ENCODE measurements around the gene ARHGEF28. TPM values are rescaled to one million over a fixed set of nuclear protein-coding genes. Genes with fewer than 3 reads are reported as not detected.

The ARHGEF28 gene
- total RNA-seq, 2 experiments from 2014 or later = not detected

GRCh38 chr5:73776405-73776804 is 150.4 kb downstream of the ARHGEF28 start:
- Mint-ChIP-seq H3K27ac (no peak overlapping the region), H3K36me3 (ENCODE audit: low read depth) (no peaks in the 10 kb centered on the region), H3K27me3 (peaks cover 2% of the 10 kb centered on the region), H3K4me3 (no peak overlapping the region), H3K9me3 (no peaks in the 10 kb centered on the region), H3K4me1 (no peaks in the 10 kb centered on the region)
- POLR2A ChIA-PET = no interaction called here
- CTCF ChIA-PET = no interaction called here
- no peak for DNase-seq

GRCh38 chr5:73777192-73777591 is 151.2 kb downstream of the ARHGEF28 start:
- no peak overlapping the region for H3K4me3 Mint-ChIP-seq
- H3K36me3 Mint-ChIP-seq (ENCODE audit: low read depth) = no peaks in the 10 kb centered on the region
- no peaks in the 10 kb centered on the region for H3K4me1 Mint-ChIP-seq
- no peaks in the 10 kb centered on the region for H3K9me3 Mint-ChIP-seq
- H3K27me3 Mint-ChIP-seq = peaks cover 2% of the 10 kb centered on the region
- CTCF ChIA-PET = no interaction called here
- H3K27ac Mint-ChIP-seq = no peak overlapping the region
- POLR2A ChIA-PET = no interaction called here
- DNase-seq = no peak

- DNase-seq = no peak
- ChIA-PET CTCF (no interaction called here), POLR2A (no interaction called here)
- H3K27ac Mint-ChIP-seq = no peak overlapping the region
- H3K4me1 Mint-ChIP-seq = no peaks in the 10 kb centered on the region
- peaks cover 9% of the 10 kb centered on the region for H3K27me3 Mint-ChIP-seq
- H3K4me3 Mint-ChIP-seq = no peak overlapping the region
- no peaks in the 10 kb centered on the region for H3K9me3 Mint-ChIP-seq
- no peaks in the 10 kb centered on the region for H3K36me3 Mint-ChIP-seq (ENCODE audit: low read depth)
These were observed 154.5 kb downstream of the ARHGEF28 start for GRCh38 chr5:73780302-73781080.

GRCh38 chr5:73781107-73781768 is 155.2 kb downstream of the ARHGEF28 start:
- ChIA-PET POLR2A (no interaction called here), CTCF (no interaction called here)
- no peak for DNase-seq
- no peak overlapping the region for H3K4me3 Mint-ChIP-seq
- H3K9me3 Mint-ChIP-seq = no peaks in the 10 kb centered on the region
- no peak overlapping the region for H3K27ac Mint-ChIP-seq
- H3K4me1 Mint-ChIP-seq = no peaks in the 10 kb centered on the region
- no peaks in the 10 kb centered on the region for H3K36me3 Mint-ChIP-seq (ENCODE audit: low read depth)
- peaks cover 9% of the 10 kb centered on the region for H3K27me3 Mint-ChIP-seq

- Mint-ChIP-seq H3K36me3 (ENCODE audit: low read depth) (no peaks in the 10 kb centered on the region), H3K4me3 (no peak overlapping the region), H3K9me3 (no peaks in the 10 kb centered on the region), H3K4me1 (no peaks in the 10 kb centered on the region), H3K27me3 (peaks cover 20% of the 10 kb centered on the region), H3K27ac (no peak overlapping the region)
- POLR2A ChIA-PET = no interaction called here
- CTCF ChIA-PET = no interaction called here
- no peak for DNase-seq
These were observed 157.8 kb downstream of the ARHGEF28 start for GRCh38 chr5:73783828-73784227.

- Mint-ChIP-seq H3K4me1 (no peaks in the 10 kb centered on the region), H3K27ac (no peak overlapping the region), H3K36me3 (ENCODE audit: low read depth) (no peaks in the 10 kb centered on the region), H3K27me3 (peaks cover 29% of the 10 kb centered on the region), H3K4me3 (no peak overlapping the region), H3K9me3 (no peaks in the 10 kb centered on the region)
- no peak for DNase-seq
- POLR2A ChIA-PET = no interaction called here
- CTCF ChIA-PET = no interaction called here
These were observed 160.2 kb downstream of the ARHGEF28 start for GRCh38 chr5:73786043-73786831.

GRCh38 chr5:73789851-73790281 is 163.9 kb downstream of the ARHGEF28 start:
- no peak for DNase-seq
- Mint-ChIP-seq H3K4me3 (no peak overlapping the region), H3K9me3 (no peaks in the 10 kb centered on the region), H3K27me3 (peaks cover 27% of the 10 kb centered on the region), H3K4me1 (no peaks in the 10 kb centered on the region), H3K36me3 (ENCODE audit: low read depth) (no peaks in the 10 kb centered on the region), H3K27ac (no peak overlapping the region)
- ChIA-PET CTCF (interaction anchor here (0.6 to 7.2 kb wide), 2 partner anchors 200 to 706 kb away, joined by 5 to 74 read pairs; no protein-coding TSS in a partner anchor), POLR2A (no interaction called here)

- Mint-ChIP-seq H3K9me3 (no peaks in the 10 kb centered on the region), H3K4me3 (no peak overlapping the region), H3K36me3 (ENCODE audit: low read depth) (no peaks in the 10 kb centered on the region), H3K4me1 (peaks cover 4% of the 10 kb centered on the region), H3K27me3 (peaks cover 32% of the 10 kb centered on the region), H3K27ac (no peak overlapping the region)
- ChIA-PET CTCF (interaction anchor here (1.3 to 7.2 kb wide), 3 partner anchors 9 to 201 kb away, joined by 3 to 74 read pairs (median 6); no protein-coding TSS in a partner anchor), POLR2A (no interaction called here)
- no peak for DNase-seq
These were observed 165.4 kb downstream of the ARHGEF28 start for GRCh38 chr5:73791389-73791788.

- peak; percentile 71 for DNase-seq
- Mint-ChIP-seq H3K4me1 (peaks cover 9% of the 10 kb centered on the region), H3K27me3 (peaks cover 30% of the 10 kb centered on the region), H3K36me3 (ENCODE audit: low read depth) (no peaks in the 10 kb centered on the region), H3K27ac (no peak overlapping the region), H3K4me3 (no peak overlapping the region), H3K9me3 (no peaks in the 10 kb centered on the region)
- CTCF ChIA-PET = interaction anchor here (0.8 to 7.2 kb wide), 8 partner anchors 8 to 211 kb away, joined by 3 to 74 read pairs (median 5); no protein-coding TSS in a partner anchor
- POLR2A ChIA-PET = no interaction called here
These were observed 166.8 kb downstream of the ARHGEF28 start for GRCh38 chr5:73792687-73793320.

GRCh38 chr5:73793911-73794310 is 167.9 kb downstream of the ARHGEF28 start:
- ChIA-PET CTCF (interaction anchor here (0.9 to 7.2 kb wide), 3 partner anchors 11 to 212 kb away, joined by 3 to 74 read pairs (median 3); no protein-coding TSS in a partner anchor), POLR2A (no interaction called here)
- no peak for DNase-seq
- Mint-ChIP-seq H3K27me3 (peaks cover 33% of the 10 kb centered on the region), H3K9me3 (no peaks in the 10 kb centered on the region), H3K36me3 (ENCODE audit: low read depth) (no peaks in the 10 kb centered on the region), H3K4me1 (peaks cover 9% of the 10 kb centered on the region), H3K27ac (no peak overlapping the region), H3K4me3 (no peak overlapping the region)

GRCh38 chr5:73796164-73797131 is 170.5 kb downstream of the ARHGEF28 start:
- Mint-ChIP-seq H3K4me1 (peaks cover 9% of the 10 kb centered on the region), H3K27me3 (peaks cover 31% of the 10 kb centered on the region), H3K27ac (no peak overlapping the region), H3K36me3 (ENCODE audit: low read depth) (no peaks in the 10 kb centered on the region), H3K9me3 (no peaks in the 10 kb centered on the region), H3K4me3 (no peak overlapping the region)
- ChIA-PET CTCF (interaction anchor here (1.6 to 7.2 kb wide), 2 partner anchors 25 to 207 kb away, joined by 3 to 74 read pairs; no protein-coding TSS in a partner anchor), POLR2A (no interaction called here)
- no peak for DNase-seq

- ChIA-PET POLR2A (no interaction called here), CTCF (interaction anchor here (1.6 to 7.2 kb wide), 2 partner anchors 24 to 207 kb away, joined by 3 to 74 read pairs; no protein-coding TSS in a partner anchor)
- Mint-ChIP-seq H3K9me3 (no peaks in the 10 kb centered on the region), H3K4me1 (peaks cover 9% of the 10 kb centered on the region), H3K27ac (no peak overlapping the region), H3K36me3 (ENCODE audit: low read depth) (no peaks in the 10 kb centered on the region), H3K27me3 (peaks cover 33% of the 10 kb centered on the region), H3K4me3 (no peak overlapping the region)
- DNase-seq = no peak
These were observed 171.1 kb downstream of the ARHGEF28 start for GRCh38 chr5:73797132-73797510.

All from activated CD4-positive, alpha-beta memory T cell treated with anti-CD3 and anti-CD28 coated beads, Interleukin-2, amount 10 ng/mL, durations not matched to agents 7 days and 5 days (primary cell).